A549 (cell line): ENCODE data around the gene SLC6A20. TPM values are rescaled to one million over a fixed set of nuclear protein-coding genes. Genes with fewer than 3 reads are reported as not detected.

Source experiments
- ATAC-seq, 2 experiments: fragments of 200-7000 bp in 1 of 2; fragments of >200 bp in 1 of 2; cut with Nextera tagmentation in 1 of 2; cut with Tn5 transposase in 1 of 2; 3 replicates each; pipeline versions ENCODE4 v1.8.0 to v1.9.1; 2018 to 2020; ENCODE audit warnings: mild to moderate bottlenecking in 1 of 2, moderate library complexity in 1 of 2
- CTCF ChIA-PET: fragments of 300-600 bp; sonication (Branson Sonifier 250); formaldehyde crosslinking; extraction: SDS; loops from one replicate; lab custom pipeline; 2021; ENCODE audit warnings: antibody characterized with exemption, inconsistent platforms; lab: Yijun Ruan, JAX
- POLR2A ChIA-PET: fragments of 350-600 bp; formaldehyde crosslinking; extraction: SDS; loops from one replicate; lab custom pipeline; 2021; ENCODE audit warnings: antibody characterized with exemption, inconsistent platforms; lab: Yijun Ruan, JAX
- DNase-seq, 2 experiments: peaks; one replicate each; pipeline versions ENCODE4 v3.0.0 to v3.0.0-alpha.2; 2011 to 2016; ENCODE audit warnings: low read depth in 1 of 2, low spot score in 1 of 2
- FAIRE-seq: peaks from 2 replicates; lab custom pipeline; 2011; peaks lifted over from hg19 to GRCh38; lab: Jason Lieb, UNC
- H3K27ac ChIP-seq, 2 experiments: fragments of >200 bp; sonication (Bioruptor Twin); formaldehyde crosslinking; 3 replicates each; pipeline ENCODE4 v1.5.1; 2016 to 2017
- H3K4me1 ChIP-seq: fragments of >200 bp; sonication (Bioruptor Twin); formaldehyde crosslinking; 3 replicates; pipeline ENCODE4 v1.6.1; 2016
- H3K4me2 ChIP-seq: fragments of >200 bp; sonication (Bioruptor Twin); formaldehyde crosslinking; 3 replicates; pipeline ENCODE4 v1.6.1; 2016
- H3K4me3 ChIP-seq: fragments of >200 bp; sonication (Bioruptor Twin); formaldehyde crosslinking; 3 replicates; pipeline ENCODE4 v1.5.1; 2016
- H3K9me3 ChIP-seq: fragments of >200 bp; sonication (Bioruptor Twin); formaldehyde crosslinking; 3 replicates; pipeline ENCODE4 v1.6.1; 2016
- BCL3 ChIP-seq: fragments of >200 bp; sonication (Bioruptor Twin); formaldehyde crosslinking; IDR thresholded peaks from 3 replicates; pipeline ENCODE4 v1.6.1; 2016
- CBX2 ChIP-seq: fragments of 200-600 bp; sonication (generic); IDR thresholded peaks from 2 replicates; pipeline ENCODE4 v1.6.1; 2016; ENCODE audit warnings: low read depth, mild to moderate bottlenecking, borderline replicate concordance
- EHF ChIP-seq: fragments of 250-450 bp; sonication (Bioruptor Pico); IDR thresholded peaks from 2 replicates; pipeline ENCODE4 v1.5.0; 2020; ENCODE audit warnings: mild to moderate bottlenecking
- ELK1 ChIP-seq: fragments of 150-350 bp; IDR thresholded peaks from 2 replicates; pipeline ENCODE4 v1.6.1; 2014; ENCODE audit warnings: low read depth, mild to moderate bottlenecking, low read length
- EP300 ChIP-seq, 2 experiments: fragments of >200 bp; sonication (Bioruptor Twin); formaldehyde crosslinking; IDR thresholded peaks; 2 replicates in 1 of 2; 3 replicates in 1 of 2; pipeline ENCODE4 v1.6.1; 2016 to 2017
- ESRRA ChIP-seq: fragments of 150-350 bp; IDR thresholded peaks from 2 replicates; pipeline ENCODE4 v1.6.1; 2014; ENCODE audit warnings: mild to moderate bottlenecking, low read length, borderline replicate concordance
- FOSB ChIP-seq: fragments of 250-450 bp; sonication (Bioruptor Pico); IDR thresholded peaks from 2 replicates; pipeline ENCODE4 v1.5.0; 2020; ENCODE audit warnings: mild to moderate bottlenecking, moderate library complexity
- FOSL2 ChIP-seq, 2 experiments: fragments of 450-650 bp in 1 of 2; fragments of >200 bp in 1 of 2; sonication (Bioruptor Twin) in 1 of 2; formaldehyde crosslinking; IDR thresholded peaks; 2 replicates each; pipeline versions ENCODE4 v1.5.0 to v1.6.1; 2016 to 2020; ENCODE audit warnings: mild to moderate bottlenecking in 1 of 2, moderate library complexity in 1 of 2
- HDAC2 ChIP-seq: fragments of 200-600 bp; sonication (generic); IDR thresholded peaks from 2 replicates; pipeline ENCODE4 v1.6.1; 2016
- HOXA7 ChIP-seq: fragments of 250-450 bp; sonication (Bioruptor Pico); IDR thresholded peaks from 2 replicates; pipeline ENCODE4 v1.5.0; 2020; ENCODE audit warnings: mild to moderate bottlenecking, moderate library complexity
- HOXB13 ChIP-seq: fragments of 250-450 bp; sonication (Bioruptor Pico); IDR thresholded peaks from 2 replicates; pipeline ENCODE4 v1.5.0; 2020; ENCODE audit warnings: low read depth, mild to moderate bottlenecking, moderate library complexity
- HOXB5 ChIP-seq: fragments of 250-450 bp; sonication (Bioruptor Pico); IDR thresholded peaks from 2 replicates; pipeline ENCODE4 v1.5.0; 2020; ENCODE audit warnings: mild to moderate bottlenecking, moderate library complexity
- JUNB ChIP-seq: fragments of >200 bp; sonication (Bioruptor Twin); formaldehyde crosslinking; IDR thresholded peaks from 2 replicates; pipeline ENCODE4 v1.6.1; 2016
- KDM1A ChIP-seq: fragments of 200-600 bp; sonication (generic); IDR thresholded peaks from 2 replicates; pipeline ENCODE4 v1.6.1; 2016; ENCODE audit warnings: low read depth, mild to moderate bottlenecking
- MAX ChIP-seq: IDR thresholded peaks from 2 replicates; pipeline ENCODE4 v1.6.1; 2012
- NFE2L2 ChIP-seq: fragments of 150-350 bp; conservative IDR thresholded peaks from 2 replicates; pipeline ENCODE4 v1.6.1; 2014; ENCODE audit warnings: low read length
- PBX3 ChIP-seq: IDR thresholded peaks from 2 replicates; pipeline ENCODE4 v1.6.1; 2012
- PHF8 ChIP-seq: fragments of 200-600 bp; sonication (generic); IDR thresholded peaks from 2 replicates; pipeline ENCODE4 v1.6.1; 2016; ENCODE audit warnings: low read depth, mild to moderate bottlenecking, antibody characterized with exemption, moderate library complexity, borderline replicate concordance
- POLR2A ChIP-seq: IDR thresholded peaks from 2 replicates; pipeline ENCODE4 v1.6.1; 2012; ENCODE audit warnings: mild to moderate bottlenecking, low read length
- RARB ChIP-seq: fragments of 250-450 bp; sonication (Bioruptor Pico); IDR thresholded peaks from 2 replicates; pipeline ENCODE4 v1.8.0; 2021; ENCODE audit warnings: mild to moderate bottlenecking, moderate library complexity
- RCOR1 ChIP-seq: fragments of 150-350 bp; IDR thresholded peaks from 2 replicates; pipeline ENCODE4 v1.6.1; 2014; ENCODE audit warnings: antibody characterized with exemption, low read length, low read depth
- SMC3 ChIP-seq: fragments of >200 bp; sonication (Bioruptor Twin); formaldehyde crosslinking; IDR thresholded peaks from 3 replicates; pipeline ENCODE4 v1.6.1; 2018; ENCODE audit warnings: inconsistent platforms
- SREBF2 ChIP-seq: fragments of 450-650 bp; IDR thresholded peaks from 2 replicates; pipeline ENCODE4 v1.6.1; 2014; ENCODE audit warnings: mild to moderate bottlenecking, moderate library complexity
- TP53 ChIP-seq: fragments of 250-450 bp; sonication (Bioruptor Pico); IDR thresholded peaks from 2 replicates; pipeline ENCODE4 v1.5.0; 2021; ENCODE audit warnings: mild to moderate bottlenecking, moderate library complexity
- USF2 ChIP-seq: fragments of 450-650 bp; IDR thresholded peaks from 2 replicates; pipeline ENCODE4 v1.6.1; 2014; ENCODE audit warnings: antibody characterized with exemption
- ZFP36 ChIP-seq: fragments of 450-650 bp; IDR thresholded peaks from 2 replicates; pipeline ENCODE4 v1.6.1; 2014; ENCODE audit warnings: borderline replicate concordance; ENCODE audit not compliant: partially characterized antibody
- ZSCAN20 ChIP-seq: fragments of 250-450 bp; sonication (Bioruptor Pico); IDR thresholded peaks from 2 replicates; pipeline ENCODE4 v1.8.0; 2022; ENCODE audit warnings: mild to moderate bottlenecking, moderate library complexity
- WGBS: methylation state at CpG from one replicate; pipeline ENCODE4 v1.1.6; 2017; ENCODE audit errors: missing lambda C conversion rate; 5-methylcytosine and 5-hydroxymethylcytosine counted together
- polyA plus RNA-seq, 4 experiments: library from polyadenylated mRNA; depleted of rRNA in 3 of 4; stranded (reverse); fragments of >200 nt; fragmentation: RNase III in 1 of 4; extraction: RNeasy Plus Mini Kit Qiagen cat#74134 plus additional on column Dnase treatment in 1 of 4; gene quantifications; 2 replicates in 3 of 4; 3 replicates in 1 of 4; pipeline ENCODE4 v1.2.3, GENCODE V29; 2011 to 2017

SLC6A20 gene
- polyA plus RNA-seq, 2 of the 4 experiments (the other 2 are of a cell fraction), result not detected

GRCh38 chr3:45779746-45780735 is 16.3 kb downstream of the SLC6A20 start:
- ATAC-seq (no peak), DNase-seq (no peak), FAIRE-seq (no peak)
- no peaks in the 10 kb centered on the region for H3K4me1 ChIP-seq
- H3K4me2 ChIP-seq, result no peak overlapping the region
- H3K9me3 ChIP-seq, result no peaks in the 10 kb centered on the region
- ChIA-PET POLR2A (no interaction called here), CTCF (no interaction called here)
- H3K4me3 ChIP-seq, result no peak overlapping the region
- TF ChIP-seq PHF8 (no peak), RARB (CRISPR knock-in tag) (no peak), ZSCAN20 (CRISPR knock-in tag) (no peak), CBX2 (no peak), HOXB5 (CRISPR knock-in tag) (no peak), POLR2A (no peak), RCOR1 (no peak), KDM1A (no peak), ELK1 (no peak), SMC3 (no peak), HOXA7 (no peak), NFE2L2 (no peak), TP53 (CRISPR knock-in tag) (no peak), EP300 (IDR thresholded peaks at IDR 0.05) (no peak), SREBF2 (no peak), MAX (no peak), ZFP36 (no peak)
- H3K27ac ChIP-seq, result no peak overlapping the region
- 64% methylated on average over 27 of the region's 35 CpGs for WGBS

- ATAC-seq (no peak), FAIRE-seq (no peak), DNase-seq (no peak)
- Histone ChIP-seq H3K9me3 (no peaks in the 10 kb centered on the region), H3K4me2 (no peak overlapping the region), H3K27ac (no peak overlapping the region), H3K4me1 (no peaks in the 10 kb centered on the region), H3K4me3 (no peak overlapping the region)
- ChIA-PET CTCF (interaction anchor here (0.6 kb wide), 1 partner anchor 146 kb away, joined by 3 read pairs; no protein-coding TSS in a partner anchor), POLR2A (no interaction called here)
- 55% methylated on average over 2 of the region's 3 CpGs for WGBS
- TF ChIP-seq TP53 (CRISPR knock-in tag) (no peak), SMC3 (no peak), SREBF2 (no peak), ZFP36 (no peak), JUNB (no peak), USF2 (no peak), HDAC2 (no peak)
Observed at GRCh38 chr3:45778761-45779201, 17.6 kb downstream of the SLC6A20 start.

- no peak overlapping the region for H3K4me2 ChIP-seq
- H3K27ac ChIP-seq, result no peak overlapping the region
- H3K9me3 ChIP-seq, result no peaks in the 10 kb centered on the region
- WGBS, result 48% methylated on average over 6 of the region's 11 CpGs
- H3K4me3 ChIP-seq, result no peak overlapping the region
- DNase-seq, result no peak
- no peak for FAIRE-seq
- no peak for ATAC-seq
- no peaks in the 10 kb centered on the region for H3K4me1 ChIP-seq
- ChIA-PET POLR2A (no interaction called here), CTCF (interaction anchor here (1.2 kb wide), 1 partner anchor 12 kb away, joined by 3 read pairs; no protein-coding TSS in a partner anchor)
- TF ChIP-seq RARB (CRISPR knock-in tag), result no peak
- no peak for TF ChIP-seq FOSB
- TF ChIP-seq ESRRA, result no peak
- no peak for TF ChIP-seq EHF (CRISPR knock-in tag)
- TF ChIP-seq KDM1A, result no peak
- TF ChIP-seq FOSL2 (IDR thresholded peaks at IDR 0.05), result no peak
- TF ChIP-seq FOSL2 (CRISPR knock-in tag; IDR thresholded peaks at IDR 0.05), result no peak
- TF ChIP-seq CBX2, result no peak
- TF ChIP-seq BCL3, result no peak
- no peak for TF ChIP-seq HOXB13
- TF ChIP-seq PBX3, result no peak
- TF ChIP-seq USF2, result no peak
- TF ChIP-seq NFE2L2, result no peak
Observed at GRCh38 chr3:45777746-45778386, 18.5 kb downstream of the SLC6A20 start.
